Hepatocyte (in vitro differentiated cells): ENCODE measurements around the gene FXYD2.

Experiments used
- CTCF ChIP-seq: fragments of 200-600 bp; sonication (generic); IDR thresholded peaks from 2 replicates; pipeline ENCODE4 v1.5.1; 2016; ENCODE audit warnings: antibody characterized with exemption, mild to moderate bottlenecking; ENCODE audit not compliant: poor library complexity
- EZH2 ChIP-seq: fragments of 200-600 bp; sonication (generic); IDR thresholded peaks from 2 replicates; pipeline ENCODE4 v1.6.1; 2016; ENCODE audit warnings: antibody characterized with exemption, mild to moderate bottlenecking, borderline replicate concordance

- TF ChIP-seq CTCF (no peak), EZH2 (no peak)
These were observed 4.5 kb downstream of the FXYD2 start for GRCh38 chr11:117820071-117820470.
